Esophagus (tissue), 2 donors: ENCODE results near the gene PCDH9. TPM values are rescaled to one million over a fixed set of nuclear protein-coding genes. Genes with fewer than 3 reads are reported as not detected.

ENCODE experiments used
- H3K27ac ChIP-seq, 2 donors: one replicate each; pipeline ENCODE4 v1.5.1; 2013; ENCODE audit warnings: low read depth in 2 of 2, mild to moderate bottlenecking in 2 of 2, inconsistent platforms in 1 of 2, low read length in 1 of 2, moderate library complexity in 1 of 2
- H3K27me3 ChIP-seq, 2 donors: one replicate each; pipeline ENCODE4 v1.6.1; 2013; ENCODE audit warnings: low read length in 2 of 2, control low read depth in 1 of 2, mild to moderate bottlenecking in 1 of 2; ENCODE audit not compliant: insufficient read depth in 2 of 2, control insufficient read depth in 1 of 2
- H3K36me3 ChIP-seq, 2 donors: one replicate each; pipeline ENCODE4 v1.6.1; 2013; ENCODE audit warnings: low read length in 1 of 2; ENCODE audit not compliant: control insufficient read depth in 2 of 2, insufficient read depth in 2 of 2
- H3K4me1 ChIP-seq, 2 donors: one replicate each; pipeline ENCODE4 v1.6.1; 2013; ENCODE audit warnings: low read length in 1 of 2; ENCODE audit not compliant: control insufficient read depth in 2 of 2, insufficient read depth in 2 of 2
- H3K4me3 ChIP-seq, 2 donors: one replicate each; pipeline ENCODE4 v1.5.1; 2013; ENCODE audit warnings: low read length in 2 of 2, mild to moderate bottlenecking in 2 of 2, low read depth in 1 of 2, moderate library complexity in 1 of 2
- H3K9me3 ChIP-seq, 2 donors: one replicate each; pipeline ENCODE4 v1.6.1; 2013; ENCODE audit warnings: mild to moderate bottlenecking in 2 of 2, low read depth in 1 of 2, low read length in 1 of 2, moderate library complexity in 1 of 2; ENCODE audit not compliant: control insufficient read depth in 2 of 2, insufficient read depth in 1 of 2
- WGBS, 2 donors: extraction: QIAGEN DNeasy Blood & Tissue Kit; methylation state at CpG; one replicate each; pipeline ENCODE4 v1.1.7; 2013; 5-methylcytosine and 5-hydroxymethylcytosine counted together
- polyA plus RNA-seq, 2 donors: library from polyadenylated mRNA; stranded (reverse); fragments of 200-250 nt; gene quantifications; one replicate each; pipeline ENCODE4 v1.2.3, GENCODE V29; 2013
- donor health status: healthy with polysubstance abuse.
- donor health status: Bipolar disorder and iron deficiency.

The PCDH9 gene
- polyA plus RNA-seq, 2 donors = 0.12 to 0.14 TPM

- H3K36me3 ChIP-seq = no peaks in the 10 kb centered on the region
- H3K27me3 ChIP-seq = no peaks in the 10 kb centered on the region
- no peak overlapping the region for H3K27ac ChIP-seq
- H3K4me1 ChIP-seq = no peaks in the 10 kb centered on the region
- H3K4me3 ChIP-seq = no peak overlapping the region
- H3K9me3 ChIP-seq = no peaks in the 10 kb centered on the region
- 70 to 78% methylated on average over 1 of the region's 1 CpG for WGBS, 2 donors
Observed at GRCh38 chr13:66402066-66402465, 828.1 kb downstream of the PCDH9 start.

- H3K9me3 ChIP-seq = no peaks in the 10 kb centered on the region
- no peaks in the 10 kb centered on the region for H3K4me1 ChIP-seq
- no peak overlapping the region for H3K4me3 ChIP-seq
- no peaks in the 10 kb centered on the region for H3K36me3 ChIP-seq
- no peaks in the 10 kb centered on the region for H3K27me3 ChIP-seq
- no peak overlapping the region for H3K27ac ChIP-seq
Observed at GRCh38 chr13:66400292-66400691, 829.8 kb downstream of the PCDH9 start.

GRCh38 chr13:66399873-66400272, 830.3 kb downstream of the PCDH9 start:
- H3K4me3 ChIP-seq = no peak overlapping the region
- 86 to 88% methylated on average over 1 of the region's 1 CpG for WGBS, 2 donors
- H3K27ac ChIP-seq = no peak overlapping the region
- no peaks in the 10 kb centered on the region for H3K4me1 ChIP-seq
- H3K36me3 ChIP-seq = no peaks in the 10 kb centered on the region
- no peaks in the 10 kb centered on the region for H3K9me3 ChIP-seq
- no peaks in the 10 kb centered on the region for H3K27me3 ChIP-seq

- no peaks in the 10 kb centered on the region for H3K9me3 ChIP-seq
- H3K4me3 ChIP-seq = no peak overlapping the region
- no peaks in the 10 kb centered on the region for H3K27me3 ChIP-seq
- no peak overlapping the region for H3K27ac ChIP-seq
- WGBS, 2 donors = 89 to 92% methylated on average over 3 of the region's 3 CpGs
- H3K4me1 ChIP-seq = no peaks in the 10 kb centered on the region
- H3K36me3 ChIP-seq = no peaks in the 10 kb centered on the region
Observed at GRCh38 chr13:66397133-66397532, 833.0 kb downstream of the PCDH9 start.

- no peak overlapping the region for H3K4me3 ChIP-seq
- no peaks in the 10 kb centered on the region for H3K27me3 ChIP-seq
- no peaks in the 10 kb centered on the region for H3K9me3 ChIP-seq
- WGBS, 2 donors = 75 to 77% methylated on average over 1 of the region's 1 CpG
- H3K36me3 ChIP-seq = no peaks in the 10 kb centered on the region
- H3K4me1 ChIP-seq = no peaks in the 10 kb centered on the region
- no peak overlapping the region for H3K27ac ChIP-seq
Observed at GRCh38 chr13:66391322-66391721, 838.8 kb downstream of the PCDH9 start.

- H3K9me3 ChIP-seq = no peaks in the 10 kb centered on the region
- H3K27ac ChIP-seq = no peak overlapping the region
- no peaks in the 10 kb centered on the region for H3K4me1 ChIP-seq
- 94% methylated on average over 3 of the region's 3 CpGs for WGBS, 2 donors
- H3K36me3 ChIP-seq = no peaks in the 10 kb centered on the region
- H3K27me3 ChIP-seq = no peaks in the 10 kb centered on the region
- H3K4me3 ChIP-seq = no peak overlapping the region
Observed at GRCh38 chr13:66378894-66379293, 851.2 kb downstream of the PCDH9 start.

- H3K27me3 ChIP-seq = no peaks in the 10 kb centered on the region
- no peaks in the 10 kb centered on the region for H3K4me1 ChIP-seq
- H3K27ac ChIP-seq = no peak overlapping the region
- no peaks in the 10 kb centered on the region for H3K36me3 ChIP-seq
- 45 to 47% methylated on average over 2 of the region's 2 CpGs for WGBS, 2 donors
- no peaks in the 10 kb centered on the region for H3K9me3 ChIP-seq
- H3K4me3 ChIP-seq = no peak overlapping the region
Observed at GRCh38 chr13:66377569-66377968, 852.6 kb downstream of the PCDH9 start.

GRCh38 chr13:66375756-66376155, 854.4 kb downstream of the PCDH9 start:
- Histone ChIP-seq H3K36me3 (no peaks in the 10 kb centered on the region), H3K4me1 (no peaks in the 10 kb centered on the region), H3K4me3 (no peak overlapping the region), H3K27me3 (no peaks in the 10 kb centered on the region), H3K9me3 (no peaks in the 10 kb centered on the region), H3K27ac (no peak overlapping the region)
- 74 to 75% methylated on average over 2 of the region's 2 CpGs for WGBS, 2 donors

- no peaks in the 10 kb centered on the region for H3K9me3 ChIP-seq
- H3K27ac ChIP-seq = no peak overlapping the region
- H3K4me1 ChIP-seq = no peaks in the 10 kb centered on the region
- no peak overlapping the region for H3K4me3 ChIP-seq
- 60 to 61% methylated on average over 1 of the region's 1 CpG for WGBS, 2 donors
- H3K36me3 ChIP-seq = no peaks in the 10 kb centered on the region
- H3K27me3 ChIP-seq = no peaks in the 10 kb centered on the region
Observed at GRCh38 chr13:66369666-66370065, 860.5 kb downstream of the PCDH9 start.

GRCh38 chr13:66367356-66367755, 862.8 kb downstream of the PCDH9 start:
- H3K4me1 ChIP-seq = no peaks in the 10 kb centered on the region
- H3K36me3 ChIP-seq = no peaks in the 10 kb centered on the region
- H3K27ac ChIP-seq = no peak overlapping the region
- no peaks in the 10 kb centered on the region for H3K9me3 ChIP-seq
- H3K27me3 ChIP-seq = no peaks in the 10 kb centered on the region
- 75 to 81% methylated on average over 1 of the region's 1 CpG for WGBS, 2 donors
- H3K4me3 ChIP-seq = no peak overlapping the region
